Muscle of back (tissue), 11 donors: Measurements from ENCODE around the gene SCN8A. TPM values are rescaled to one million over a fixed set of nuclear protein-coding genes. Genes with fewer than 3 reads are reported as not detected.
"Not testable (repeated sequence)": the region's sequence is repeated elsewhere in the genome, so short reads cannot be mapped to it uniquely, and the experiment has no call there.

Source experiments
- DNase-seq, 3 donors: peaks; one replicate each; pipeline versions ENCODE4 v3.0.0 to v3.0.0-alpha.2; 2013
- polyA plus RNA-seq, 10 donors: library from polyadenylated mRNA; unstranded; fragments of 120-200 nt; gene quantifications; one replicate each; pipeline ENCODE4 v1.2.1, GENCODE V29; 2013; ENCODE audit not compliant: insufficient read length in 10 of 10

The SCN8A gene
- polyA plus RNA-seq, 10 donors = 0.24 to 2.7 (median 0.38) TPM

GRCh38 chr12:51621156-51621922, 30.3 kb downstream of the SCN8A start:
- DNase-seq = no peak

DNA sequence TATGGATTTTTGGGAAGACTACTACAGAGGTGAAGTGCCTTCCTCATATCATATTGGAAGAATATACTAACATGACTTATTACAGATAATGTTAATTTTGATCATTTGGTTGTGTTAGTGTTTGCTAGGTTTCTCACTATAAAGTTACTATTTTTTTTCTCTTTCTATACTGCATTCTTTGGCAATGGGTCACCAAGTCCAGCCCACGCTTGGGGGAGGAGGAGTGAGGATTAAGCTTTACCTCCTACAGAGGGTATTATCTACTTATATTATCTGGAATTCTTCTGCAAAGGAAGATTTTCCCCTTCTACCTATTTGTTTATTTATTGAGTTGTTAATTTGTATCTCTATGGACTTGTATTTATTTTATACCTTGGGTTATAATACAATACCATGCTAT, 31.5 kb downstream of the SCN8A start:
- no peak for DNase-seq

DNA sequence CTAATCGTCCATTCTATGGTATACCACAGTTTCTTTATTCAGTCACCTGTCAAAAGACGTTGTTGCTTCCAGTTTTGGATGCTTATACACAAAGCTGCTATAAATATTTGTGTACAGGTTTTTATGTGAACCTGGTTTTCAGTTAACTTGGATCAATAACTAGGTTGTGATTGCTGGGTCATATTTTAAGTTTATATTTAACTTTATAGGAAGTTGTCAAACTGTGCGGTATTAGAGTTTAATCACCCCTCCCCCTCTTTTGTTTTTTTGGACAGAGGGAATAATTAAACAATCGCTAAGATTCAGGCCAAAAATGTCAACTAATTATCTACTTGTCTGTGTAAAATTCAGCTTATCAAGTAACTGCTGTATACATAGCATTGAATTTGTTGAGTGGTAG, 34.3 kb downstream of the SCN8A start:
- DNase-seq = no peak

GRCh38 chr12:51626115-51626514, 35.1 kb downstream of the SCN8A start:
- no peak for DNase-seq

DNA sequence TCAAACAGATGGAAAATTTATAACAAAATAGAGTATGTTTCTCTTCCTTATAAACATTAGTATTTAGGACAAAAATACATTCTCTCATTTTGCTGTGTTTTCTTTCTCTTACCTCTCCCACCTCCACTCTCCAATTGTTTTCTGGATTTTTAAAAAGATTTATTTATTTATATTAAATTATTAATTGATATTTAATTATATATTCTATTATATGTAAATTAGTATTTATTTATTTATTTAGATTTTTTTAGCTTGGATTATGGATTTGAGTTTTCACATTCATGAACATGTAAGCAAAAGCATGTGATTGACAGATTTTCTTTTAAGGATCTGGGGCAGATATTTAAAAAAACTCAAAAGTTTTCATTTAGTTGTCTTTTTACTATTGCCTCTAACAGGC, 35.6 kb downstream of the SCN8A start:
- DNase-seq = no peak

- DNase-seq = no peak
Observed at GRCh38 chr12:51630256-51630880, 39.3 kb downstream of the SCN8A start.

- DNase-seq = no peak
Observed at GRCh38 chr12:51630986-51631385, 40.0 kb downstream of the SCN8A start.

DNA sequence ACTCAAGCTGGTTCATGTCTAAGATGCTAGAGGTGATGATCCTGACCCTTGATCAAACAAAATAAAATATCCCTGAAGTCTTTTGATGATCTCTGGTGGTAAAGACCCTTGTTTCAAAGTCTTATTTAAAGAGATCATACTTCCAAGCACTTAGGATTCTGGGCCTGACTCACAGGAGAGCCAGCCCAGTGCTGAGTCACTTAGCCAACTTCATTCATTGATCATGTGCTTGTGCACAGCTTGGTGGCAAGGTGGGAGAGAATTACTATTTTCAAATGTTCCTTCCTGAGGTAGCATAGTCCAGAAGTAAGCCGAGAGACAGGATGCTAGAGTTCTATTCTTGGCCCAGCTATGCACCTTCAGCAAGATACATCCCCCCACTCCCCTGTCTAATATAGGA, 40.6 kb downstream of the SCN8A start:
- DNase-seq = no peak

DNA sequence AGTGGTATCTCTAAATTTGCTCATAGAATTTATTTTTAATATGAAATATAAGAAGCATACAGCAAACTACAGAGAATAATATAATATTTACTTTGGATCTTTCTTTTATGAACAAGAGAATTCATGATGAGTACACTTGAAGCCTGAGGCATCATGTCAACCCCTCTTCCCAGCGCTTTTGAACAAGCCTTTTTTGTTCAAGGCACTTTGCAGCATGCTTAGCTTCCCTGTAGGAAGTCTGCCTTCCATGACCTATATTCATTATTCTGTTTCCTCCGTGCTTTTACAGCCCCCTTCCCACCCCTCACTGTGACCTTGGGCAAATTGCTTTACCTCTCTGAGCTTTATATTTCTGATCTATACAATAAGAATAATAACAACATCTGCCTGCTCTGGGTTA, 41.6 kb downstream of the SCN8A start:
- no peak for DNase-seq

DNA sequence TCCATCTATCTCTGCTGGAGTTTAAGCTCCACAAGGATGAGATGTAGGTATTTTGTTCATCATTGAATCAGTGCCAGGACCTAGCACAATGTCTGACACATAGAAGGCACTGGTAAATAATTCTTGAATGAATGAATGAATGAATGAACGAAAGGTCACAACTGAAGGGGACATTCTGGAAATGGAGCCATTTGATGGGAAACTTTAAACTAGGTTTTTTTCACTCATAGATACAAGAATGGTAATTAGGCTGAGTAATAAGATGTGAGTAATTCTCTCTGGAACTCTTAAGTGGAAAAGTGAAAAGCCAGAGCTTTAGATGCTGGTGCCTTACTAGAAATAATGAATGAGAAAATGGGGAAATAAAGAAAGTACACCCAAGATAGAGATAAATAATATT, 44.3 kb downstream of the SCN8A start:
- DNase-seq = no peak

DNA sequence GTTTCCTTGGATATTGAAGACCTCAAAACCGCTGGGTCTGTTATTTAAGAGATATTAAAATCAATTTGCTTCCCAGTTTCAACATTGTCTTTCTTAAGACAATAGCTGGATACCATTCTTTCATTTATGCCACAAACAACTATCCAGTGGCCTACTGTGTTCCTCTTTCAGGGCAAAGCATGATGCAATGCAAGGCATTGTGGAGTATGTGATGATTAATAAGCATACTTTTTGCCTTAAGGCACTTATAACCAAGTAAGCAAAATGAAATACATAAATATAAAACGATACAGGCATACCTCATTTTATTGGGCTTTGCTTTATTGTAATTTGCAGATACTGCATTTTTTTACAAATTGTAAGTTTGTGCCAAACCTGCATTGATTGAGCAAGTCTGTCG, 45.5 kb downstream of the SCN8A start:
- DNase-seq = no peak

DNA sequence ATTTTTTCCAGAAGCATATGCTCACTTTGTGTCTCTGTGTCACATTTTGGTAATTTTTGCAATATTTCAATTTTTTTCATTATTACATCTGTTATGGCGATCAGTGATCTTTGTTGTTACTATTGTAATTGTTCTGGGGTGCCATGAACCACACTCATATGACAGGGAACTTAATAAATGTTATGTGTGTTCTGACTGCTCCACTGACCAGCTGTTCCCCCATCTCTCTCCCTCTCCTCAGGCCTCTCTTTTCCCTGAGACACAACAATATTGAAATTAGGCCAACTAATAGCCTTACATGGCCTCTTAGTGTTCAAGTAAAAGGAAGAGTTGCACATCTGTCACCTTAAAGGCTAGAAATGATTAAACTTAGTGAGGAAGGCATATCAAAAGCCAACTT, 46.0 kb downstream of the SCN8A start:
- DNase-seq = no peak

DNA sequence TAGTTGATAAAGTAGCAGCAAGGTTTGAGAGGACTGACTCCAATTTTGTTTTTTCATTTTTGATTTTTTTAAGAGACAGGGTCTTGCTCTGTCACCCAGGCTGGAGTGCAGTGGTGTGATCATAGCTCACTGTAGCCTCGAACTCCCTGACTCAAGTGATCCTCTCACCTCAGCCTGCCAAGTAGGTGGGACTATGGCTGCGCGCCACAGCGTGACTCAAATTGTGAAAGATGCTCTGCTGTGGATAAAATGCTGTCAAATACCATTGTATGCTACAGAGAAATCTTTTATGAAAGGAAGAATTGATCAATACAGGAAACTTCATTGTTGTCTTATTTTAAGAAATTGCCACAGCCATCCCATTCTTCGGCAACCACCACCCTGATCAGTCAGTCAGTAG, 48.3 kb downstream of the SCN8A start:
- no peak for DNase-seq

GRCh38 chr12:51642286-51642685, 51.3 kb downstream of the SCN8A start:
- no peak for DNase-seq

GRCh38 chr12:51643951-51644350, 52.9 kb downstream of the SCN8A start:
- no peak for DNase-seq

DNA sequence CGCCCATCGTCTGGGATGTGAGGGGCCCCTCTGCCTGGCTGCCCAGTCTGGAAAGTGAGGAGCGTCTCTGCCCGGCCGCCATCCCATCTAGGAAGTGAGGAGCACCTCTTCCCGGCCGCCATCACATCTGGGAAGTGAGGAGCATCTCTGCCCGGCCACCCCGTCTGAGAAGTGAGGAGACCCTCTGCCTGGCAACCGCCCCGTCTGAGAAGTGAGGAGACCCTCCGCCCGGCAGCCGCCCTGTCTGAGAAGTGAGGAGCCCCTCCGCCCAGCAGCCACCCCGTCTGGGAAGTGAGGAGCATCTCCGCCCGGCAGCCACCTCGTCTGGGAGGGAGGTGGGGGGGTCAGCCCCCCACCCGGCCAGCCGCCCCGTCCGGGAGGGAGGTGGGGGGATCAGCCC, 53.7 kb downstream of the SCN8A start:
- DNase-seq = not testable (repeated sequence)

GRCh38 chr12:51645961-51646360, 54.9 kb downstream of the SCN8A start:
- no peak for DNase-seq

GRCh38 chr12:51647647-51648046, 56.6 kb downstream of the SCN8A start:
- no peak for DNase-seq

DNA sequence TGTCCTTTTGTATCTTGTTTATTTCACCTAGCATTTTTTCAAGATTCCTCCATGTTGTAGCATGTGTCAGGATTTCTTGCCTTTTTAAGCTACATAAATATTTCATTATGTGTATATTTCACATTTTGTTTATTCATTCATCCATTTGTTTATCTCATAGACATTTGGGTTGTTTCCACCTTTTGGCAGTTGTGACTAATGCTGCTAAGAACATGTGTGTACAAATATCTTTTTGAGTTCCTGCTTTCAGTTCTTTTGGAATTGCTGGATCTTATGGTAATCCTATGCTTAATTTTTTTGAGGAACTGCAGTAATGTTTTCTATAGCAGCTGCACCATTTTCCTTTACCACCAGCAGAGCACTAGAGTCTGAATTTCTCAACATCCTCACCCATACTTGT, 62.4 kb downstream of the SCN8A start:
- DNase-seq = no peak

DNA sequence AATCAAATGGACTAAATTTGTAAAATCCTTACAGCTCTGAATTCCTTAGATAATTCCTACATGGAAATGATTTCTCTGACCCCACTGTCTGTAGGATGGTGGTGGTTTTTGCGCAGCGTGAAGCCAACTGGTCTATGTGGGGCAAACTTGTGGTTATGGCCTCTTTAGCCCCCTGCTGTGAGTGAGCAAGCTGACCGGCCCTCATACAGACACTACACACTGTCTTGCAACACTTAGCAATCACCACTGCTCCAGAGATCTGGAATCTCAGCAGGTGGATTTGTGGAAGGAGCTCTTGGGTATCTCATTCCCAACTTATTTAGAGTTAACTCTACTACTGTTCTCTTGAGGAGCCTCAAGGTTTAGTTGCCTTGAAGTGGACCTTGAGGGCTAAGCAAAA, 70.2 kb downstream of the SCN8A start:
- no peak for DNase-seq

DNA sequence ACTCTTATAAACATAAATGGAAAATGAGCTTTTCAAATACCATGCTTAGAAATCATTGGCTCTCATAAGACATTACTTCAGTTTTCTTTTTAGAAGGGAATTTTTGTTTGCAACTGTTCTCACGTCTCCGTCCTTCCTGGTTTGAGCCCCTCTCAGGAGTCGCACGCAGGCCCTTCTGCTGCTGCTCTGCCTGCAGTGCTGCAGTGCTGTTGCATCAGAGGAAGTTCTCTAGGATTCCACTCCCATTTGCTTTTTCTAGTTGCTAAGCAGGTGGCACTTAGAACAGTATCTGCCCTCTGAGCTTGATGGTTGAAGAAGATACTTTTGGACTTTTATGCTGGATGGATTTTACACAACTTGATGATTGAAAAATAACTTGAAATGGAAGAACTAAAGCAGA, 70.8 kb downstream of the SCN8A start:
- no peak for DNase-seq

GRCh38 chr12:51662728-51663154, 71.7 kb downstream of the SCN8A start:
- no peak for DNase-seq

- no peak for DNase-seq
Observed at GRCh38 chr12:51663390-51663789, 72.4 kb downstream of the SCN8A start.

GRCh38 chr12:51666696-51667095, 75.7 kb downstream of the SCN8A start:
- DNase-seq = no peak
